Measurements from ENCODE around the gene PACS1. TPM values are rescaled to one million over a fixed set of nuclear protein-coding genes. Genes with fewer than 3 reads are reported as not detected.

PACS1 gene
- total RNA-seq, 6 experiments from 2014 or later: 5.8 to 23.7 (median 12.5) TPM

- no peak overlapping the region for H3K4me3 ChIP-seq
- ATAC-seq (no peak), DNase-seq (no peak)
- H3K27ac ChIP-seq: no peak overlapping the region
- H3K9me3 ChIP-seq: no peaks in the 10 kb centered on the region
- TF ChIP-seq CTCF (IDR thresholded peaks at IDR 0.05) (no peak), POLR2A (IDR thresholded peaks at IDR 0.05) (no peak)
- 68% methylated on average over 5 of the region's 6 CpGs for WGBS (ENCODE audit: insufficient coverage, low coverage, low lambda C conversion rate, missing lambda C conversion rate)
- intact Hi-C loops (cut with DNase I): no loop called here
- H3K4me1 ChIP-seq: peaks cover 0 to 4% (median 0%) of the 10 kb centered on the region in 4 donors
- no peaks in the 10 kb centered on the region for H3K36me3 ChIP-seq
- no peaks in the 10 kb centered on the region for H3K27me3 ChIP-seq
Measured at GRCh38 chr11:66190786-66191185, 120.7 kb downstream of the PACS1 start.

- peaks cover 0 to 8% (median 0%) of the 10 kb centered on the region in 4 donors for H3K4me1 ChIP-seq
- no peaks in the 10 kb centered on the region for H3K9me3 ChIP-seq
- no peak overlapping the region for H3K4me3 ChIP-seq
- intact Hi-C loops (cut with DNase I): no loop called here
- no peaks in the 10 kb centered on the region for H3K36me3 ChIP-seq
- TF ChIP-seq POLR2A (IDR thresholded peaks at IDR 0.05) (no peak), CTCF (IDR thresholded peaks at IDR 0.05) (no peak)
- DNase-seq (no peak), ATAC-seq (no peak)
- WGBS (ENCODE audit: insufficient coverage, low coverage, low lambda C conversion rate, missing lambda C conversion rate): 89% methylated on average over 5 of the region's 11 CpGs
- H3K27me3 ChIP-seq: no peaks in the 10 kb centered on the region
- no peak overlapping the region for H3K27ac ChIP-seq
Measured at GRCh38 chr11:66192181-66192863, 122.2 kb downstream of the PACS1 start.

GRCh38 chr11:66194391-66194790 lies 124.3 kb downstream of the PACS1 start:
- no peaks in the 10 kb centered on the region for H3K27me3 ChIP-seq
- 100% methylated on average over 1 of the region's 1 CpG for WGBS (ENCODE audit: insufficient coverage, low coverage, low lambda C conversion rate, missing lambda C conversion rate)
- ATAC-seq (no peak), DNase-seq (no peak)
- H3K4me1 ChIP-seq: peaks cover 0 to 8% (median 0%) of the 10 kb centered on the region in 4 donors
- no peaks in the 10 kb centered on the region for H3K9me3 ChIP-seq
- no peaks in the 10 kb centered on the region for H3K36me3 ChIP-seq
- intact Hi-C loops (cut with DNase I): no loop called here
- no peak overlapping the region for H3K27ac ChIP-seq
- TF ChIP-seq CTCF (IDR thresholded peaks at IDR 0.05) (no peak), POLR2A (IDR thresholded peaks at IDR 0.05) (no peak)
- no peak overlapping the region for H3K4me3 ChIP-seq

GRCh38 chr11:66195867-66196266 lies 125.8 kb downstream of the PACS1 start:
- intact Hi-C loops (cut with DNase I): no loop called here
- H3K4me3 ChIP-seq: no peak overlapping the region
- peaks cover 0 to 8% (median 0%) of the 10 kb centered on the region in 4 donors for H3K4me1 ChIP-seq
- WGBS (ENCODE audit: insufficient coverage, low coverage, low lambda C conversion rate, missing lambda C conversion rate): 50% methylated on average over 1 of the region's 2 CpGs
- ATAC-seq (peak; percentile 37 to 70 (median 52)), DNase-seq (no peak)
- no peak for TF ChIP-seq CTCF (IDR thresholded peaks at IDR 0.05)
- TF ChIP-seq POLR2A (IDR thresholded peaks at IDR 0.05): no peak
- H3K36me3 ChIP-seq: no peaks in the 10 kb centered on the region
- H3K9me3 ChIP-seq: no peaks in the 10 kb centered on the region
- no peaks in the 10 kb centered on the region for H3K27me3 ChIP-seq
- H3K27ac ChIP-seq: no peak overlapping the region

Measured in right lobe of liver (tissue), 6 donors.